ENCODE measurements around the gene C20orf173.

C20orf173 gene

GRCh38 chr20:35487479-35487878, 42.0 kb downstream of the C20orf173 start:
- H4K91ac ChIP-seq (ENCODE audit: low read length) = no peak overlapping the region
- peaks cover 26% of the 10 kb centered on the region for H3K79me1 ChIP-seq (replicated peaks; ENCODE audit: low read length, poor library complexity, severe bottlenecking)
- no peak overlapping the region for H2AFZ ChIP-seq (ENCODE audit: low read depth, low read length)
- no peak overlapping the region for H2BK120ac ChIP-seq (ENCODE audit: low read depth, low read length)
- no peaks in the 10 kb centered on the region for H3K9me3 ChIP-seq (ENCODE audit: control insufficient read depth, low read length)
- H3K23ac ChIP-seq (ENCODE audit: low read length in 2 of 2) = no peak overlapping the region
- H4K8ac ChIP-seq (ENCODE audit: low read length) = no peak overlapping the region
- no peak overlapping the region for H2BK15ac ChIP-seq (ENCODE audit: low read depth, poor library complexity, severe bottlenecking)
- no peak overlapping the region for H3K4me2 ChIP-seq (ENCODE audit: low read length, poor library complexity, severe bottlenecking)
- H3K27ac ChIP-seq (ENCODE audit: low read length, poor library complexity, severe bottlenecking) = no peak overlapping the region
- DNase-seq = no peak
- no peaks in the 10 kb centered on the region for H3K27me3 ChIP-seq (ENCODE audit: control insufficient read depth in 1 of 2, insufficient read depth in 1 of 2, low read length in 2 of 2)
- no peaks in the 10 kb centered on the region for H3K4me1 ChIP-seq (ENCODE audit: control insufficient read depth, insufficient read depth, low read depth, low read length)
- no peak overlapping the region for H3K18ac ChIP-seq (ENCODE audit: low read depth in 1 of 2, low read length in 2 of 2)
- H3K9ac ChIP-seq (ENCODE audit: low read length) = no peak overlapping the region
- H2BK5ac ChIP-seq (ENCODE audit: low read depth, low read length, poor library complexity, severe bottlenecking) = no peak overlapping the region
- H3K14ac ChIP-seq (ENCODE audit: low read length in 2 of 2) = no peak overlapping the region
- H2AK5ac ChIP-seq (ENCODE audit: low read length, severe bottlenecking) = no peak overlapping the region
- no peak overlapping the region for H2BK12ac ChIP-seq (ENCODE audit: low read length in 2 of 2)
- WGBS = 89% methylated on average over 3 of the region's 4 CpGs
- no peak overlapping the region for H3K4me3 ChIP-seq (ENCODE audit: insufficient read depth in 1 of 2, low read depth in 1 of 2, low read length in 2 of 2)
- no peak overlapping the region for H3K4ac ChIP-seq (ENCODE audit: low read depth in 1 of 2, low read length in 2 of 2)
- H3K36me3 ChIP-seq (ENCODE audit: control insufficient read depth in 1 of 2, insufficient read depth in 2 of 2, low read depth in 1 of 2, low read length in 2 of 2) = peaks cover 39 to 76% of the 10 kb centered on the region in 2 experiments

GRCh38 chr20:35479798-35480197, 49.7 kb downstream of the C20orf173 start:
- Histone ChIP-seq H3K14ac (ENCODE audit: low read length in 2 of 2) (no peak overlapping the region), H2AFZ (ENCODE audit: low read depth, low read length) (no peak overlapping the region), H3K36me3 (ENCODE audit: control insufficient read depth in 1 of 2, insufficient read depth in 2 of 2, low read depth in 1 of 2, low read length in 2 of 2) (peaks cover 44 to 81% of the 10 kb centered on the region in 2 experiments), H3K4me2 (ENCODE audit: low read length, poor library complexity, severe bottlenecking) (no peak overlapping the region), H3K18ac (ENCODE audit: low read depth in 1 of 2, low read length in 2 of 2) (no peak overlapping the region), H2BK120ac (ENCODE audit: low read depth, low read length) (no peak overlapping the region), H3K4me1 (ENCODE audit: control insufficient read depth, insufficient read depth, low read depth, low read length) (peaks cover 2% of the 10 kb centered on the region), H3K4me3 (ENCODE audit: insufficient read depth in 1 of 2, low read depth in 1 of 2, low read length in 2 of 2) (no peak overlapping the region), H3K27ac (ENCODE audit: low read length, poor library complexity, severe bottlenecking) (no peak overlapping the region), H3K9me3 (ENCODE audit: control insufficient read depth, low read length) (no peaks in the 10 kb centered on the region), H4K91ac (ENCODE audit: low read length) (no peak overlapping the region), H3K23ac (ENCODE audit: low read length in 2 of 2) (no peak overlapping the region), H3K27me3 (ENCODE audit: control insufficient read depth in 1 of 2, insufficient read depth in 1 of 2, low read length in 2 of 2) (no peaks in the 10 kb centered on the region), H3K79me1 (replicated peaks; ENCODE audit: low read length, poor library complexity, severe bottlenecking) (peaks cover 13% of the 10 kb centered on the region), H3K4ac (ENCODE audit: low read depth in 1 of 2, low read length in 2 of 2) (no peak overlapping the region), H2BK15ac (ENCODE audit: low read depth, poor library complexity, severe bottlenecking) (no peak overlapping the region), H2AK5ac (ENCODE audit: low read length, severe bottlenecking) (no peak overlapping the region), H2BK12ac (ENCODE audit: low read length in 2 of 2) (no peak overlapping the region), H2BK5ac (ENCODE audit: low read depth, low read length, poor library complexity, severe bottlenecking) (no peak overlapping the region), H4K8ac (ENCODE audit: low read length) (no peak overlapping the region), H3K9ac (ENCODE audit: low read length) (no peak overlapping the region)
- 95% methylated on average over 5 of the region's 5 CpGs for WGBS
- no peak for DNase-seq

GRCh38 chr20:35478804-35479472, 50.5 kb downstream of the C20orf173 start:
- no peak overlapping the region for H2AFZ ChIP-seq (ENCODE audit: low read depth, low read length)
- peaks cover 51 to 81% of the 10 kb centered on the region in 2 experiments for H3K36me3 ChIP-seq (ENCODE audit: control insufficient read depth in 1 of 2, insufficient read depth in 2 of 2, low read depth in 1 of 2, low read length in 2 of 2)
- H3K9ac ChIP-seq (ENCODE audit: low read length) = no peak overlapping the region
- peaks cover 2% of the 10 kb centered on the region for H3K4me1 ChIP-seq (ENCODE audit: control insufficient read depth, insufficient read depth, low read depth, low read length)
- H2BK5ac ChIP-seq (ENCODE audit: low read depth, low read length, poor library complexity, severe bottlenecking) = no peak overlapping the region
- no peak overlapping the region for H2AK5ac ChIP-seq (ENCODE audit: low read length, severe bottlenecking)
- DNase-seq = no peak
- no peak overlapping the region for H3K4me3 ChIP-seq (ENCODE audit: insufficient read depth in 1 of 2, low read depth in 1 of 2, low read length in 2 of 2)
- no peak overlapping the region for H3K4ac ChIP-seq (ENCODE audit: low read depth in 1 of 2, low read length in 2 of 2)
- no peak overlapping the region for H4K8ac ChIP-seq (ENCODE audit: low read length)
- no peaks in the 10 kb centered on the region for H3K27me3 ChIP-seq (ENCODE audit: control insufficient read depth in 1 of 2, insufficient read depth in 1 of 2, low read length in 2 of 2)
- no peaks in the 10 kb centered on the region for H3K9me3 ChIP-seq (ENCODE audit: control insufficient read depth, low read length)
- H3K18ac ChIP-seq (ENCODE audit: low read depth in 1 of 2, low read length in 2 of 2) = no peak overlapping the region
- no peak overlapping the region for H3K4me2 ChIP-seq (ENCODE audit: low read length, poor library complexity, severe bottlenecking)
- H3K79me1 ChIP-seq (replicated peaks; ENCODE audit: low read length, poor library complexity, severe bottlenecking) = peaks cover 11% of the 10 kb centered on the region
- WGBS = 92% methylated on average over 16 of the region's 16 CpGs
- H3K27ac ChIP-seq (ENCODE audit: low read length, poor library complexity, severe bottlenecking) = no peak overlapping the region
- H2BK12ac ChIP-seq (ENCODE audit: low read length in 2 of 2) = no peak overlapping the region
- no peak overlapping the region for H3K14ac ChIP-seq (ENCODE audit: low read length in 2 of 2)
- H2BK120ac ChIP-seq (ENCODE audit: low read depth, low read length) = no peak overlapping the region
- no peak overlapping the region for H3K23ac ChIP-seq (ENCODE audit: low read length in 2 of 2)
- no peak overlapping the region for H2BK15ac ChIP-seq (ENCODE audit: low read depth, poor library complexity, severe bottlenecking)
- no peak overlapping the region for H4K91ac ChIP-seq (ENCODE audit: low read length)
